Lower leg skin (tissue), 4 donors: Measurements from ENCODE around the gene USP10. TPM values are rescaled to one million over a fixed set of nuclear protein-coding genes. Genes with fewer than 3 reads are reported as not detected.

Source experiments
- DNase-seq, 2 donors: peaks; one replicate each; pipeline ENCODE4 v3.0.0-alpha.2; 2019; ENCODE audit warnings: low spot score in 2 of 2
- H3K4me3 ChIP-seq: fragments of 200-600 bp; sonication (generic); 2 replicates; pipeline ENCODE4 v1.5.1; 2017; ENCODE audit warnings: mild to moderate bottlenecking, low read depth; ENCODE audit not compliant: poor library complexity, severe bottlenecking
- CTCF ChIP-seq, 3 donors: fragments of 450-650 bp; IDR thresholded peaks; one replicate each; pipeline ENCODE4 v1.5.1; 2016; ENCODE audit warnings: antibody characterized with exemption in 3 of 3, mild to moderate bottlenecking in 3 of 3, moderate library complexity in 2 of 3
- POLR2A ChIP-seq, 2 donors: fragments of 450-650 bp; IDR thresholded peaks; one replicate each; pipeline ENCODE4 v1.6.1; 2016 to 2017; ENCODE audit warnings: antibody characterized with exemption in 2 of 2, mild to moderate bottlenecking in 1 of 2, moderate library complexity in 1 of 2
- WGBS, 2 donors: methylation state at CpG; one replicate each; pipeline ENCODE4 v1.1.5; 2018; 5-methylcytosine and 5-hydroxymethylcytosine counted together
- intact Hi-C: fragments of 100-400 bp; cut with DNase I; formaldehyde crosslinking; loops from one replicate; pipeline ENCODE4 v1.15.0; 2023; ENCODE audit warnings: low total_unique reads
- total RNA-seq, 4 donors: library from RNA; depleted of rRNA; stranded (reverse); fragments of >200 nt; gene quantifications; one replicate each; pipeline ENCODE4 v1.1.0, GENCODE V29; 2016

USP10 gene
- total RNA-seq, 4 donors from 2014 or later: 54.3 to 69.0 (median 60.7) TPM

DNA sequence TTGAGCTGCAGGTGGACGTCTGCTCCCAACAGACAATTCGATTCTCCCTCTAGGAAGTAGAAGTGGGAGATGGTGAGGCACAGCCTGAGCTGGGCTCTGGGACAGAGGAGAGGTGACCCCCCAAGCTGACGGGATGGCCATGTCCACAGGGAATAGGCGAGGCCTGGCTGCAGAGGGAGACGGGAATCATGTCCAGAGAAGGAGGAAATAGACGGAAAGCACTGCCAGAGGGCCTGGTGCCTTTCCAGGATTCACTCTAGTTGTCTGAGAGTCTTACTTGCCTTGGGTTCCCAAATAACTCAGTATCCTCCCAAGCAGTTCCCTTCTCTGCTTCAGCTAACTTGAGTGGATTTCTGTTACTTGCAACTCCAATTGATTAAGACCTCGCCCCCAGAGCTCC is 115.7 kb downstream of the USP10 start:
- no peak for DNase-seq
- no peak for TF ChIP-seq CTCF (IDR thresholded peaks at IDR 0.05)
- TF ChIP-seq POLR2A (IDR thresholded peaks at IDR 0.05): no peak
- WGBS, 2 donors: 55 to 62% methylated on average over 7 of the region's 7 CpGs
- H3K4me3 ChIP-seq: no peak overlapping the region
- intact Hi-C loops: no loop called here

DNA sequence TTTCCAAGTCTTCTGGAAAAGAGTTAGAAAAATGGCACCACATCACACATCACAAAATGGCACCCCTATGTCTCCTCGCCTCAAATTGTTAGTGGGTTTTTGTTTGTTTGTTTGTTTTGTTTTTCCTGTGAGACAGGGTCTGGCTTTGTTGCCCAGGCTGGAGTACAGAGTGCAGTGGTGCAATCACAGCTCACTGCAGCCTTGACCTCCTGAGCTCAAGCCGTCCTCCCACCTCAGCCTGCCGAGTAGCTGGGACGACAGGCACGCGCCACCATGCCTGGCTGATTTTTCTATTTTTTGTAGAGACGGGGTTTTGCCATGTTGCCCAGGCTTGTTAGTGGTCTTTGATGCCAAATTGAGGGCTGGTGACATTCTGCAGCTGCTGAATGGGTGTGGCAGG is 116.2 kb downstream of the USP10 start:
- DNase-seq: no peak
- TF ChIP-seq POLR2A (IDR thresholded peaks at IDR 0.05) (no peak), CTCF (IDR thresholded peaks at IDR 0.05) (no peak)
- WGBS, 2 donors: 70 to 74% methylated on average over 7 of the region's 7 CpGs
- intact Hi-C loops: no loop called here
- H3K4me3 ChIP-seq: no peak overlapping the region

DNA sequence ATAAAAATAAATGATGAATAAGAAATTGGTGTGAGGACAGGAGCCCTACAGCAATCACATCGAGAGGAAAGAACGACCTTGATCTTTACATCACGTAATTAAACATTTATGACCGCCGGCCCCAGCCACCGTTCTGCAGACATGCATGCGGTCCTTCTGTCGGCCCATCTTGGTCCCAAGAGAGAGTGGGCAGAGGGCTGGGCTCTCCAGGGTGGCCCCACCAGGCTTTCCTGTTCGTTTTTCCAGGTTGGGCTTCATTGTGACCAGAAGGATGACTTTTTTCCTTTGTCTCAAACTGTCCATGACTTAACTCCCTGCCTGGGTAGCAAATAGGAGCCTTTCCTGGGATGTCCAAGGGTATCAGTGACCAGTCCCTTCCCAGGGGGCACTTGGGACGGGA is 116.7 kb downstream of the USP10 start:
- intact Hi-C loops: no loop called here
- WGBS, 2 donors: 77 to 87% methylated on average over 10 of the region's 10 CpGs
- TF ChIP-seq POLR2A (IDR thresholded peaks at IDR 0.05): no peak
- no peak for TF ChIP-seq CTCF (IDR thresholded peaks at IDR 0.05)
- no peak for DNase-seq
- no peak overlapping the region for H3K4me3 ChIP-seq

DNA sequence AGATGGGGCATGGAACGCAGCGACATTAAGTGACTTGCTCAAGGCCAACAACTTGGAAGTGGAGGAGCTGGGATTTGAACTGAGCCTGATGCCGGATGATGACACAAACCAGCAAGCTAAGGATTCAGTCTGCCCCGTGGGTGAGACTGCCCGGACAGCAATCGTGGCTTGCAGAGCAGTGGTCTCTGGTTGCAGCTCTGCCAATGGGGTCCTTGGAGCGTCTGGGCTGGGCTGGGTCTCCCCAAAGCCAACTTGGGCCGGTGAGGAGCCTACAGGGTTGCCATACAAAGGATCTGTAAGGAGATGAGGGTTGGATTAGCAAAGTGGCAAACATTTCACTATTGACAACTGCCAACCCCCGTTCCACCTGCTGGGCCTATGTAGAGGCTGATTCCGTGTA is 117.4 kb downstream of the USP10 start:
- 90 to 94% methylated on average over 10 of the region's 10 CpGs for WGBS, 2 donors
- DNase-seq: no peak
- no peak overlapping the region for H3K4me3 ChIP-seq
- intact Hi-C loops: no loop called here
- no peak for TF ChIP-seq POLR2A (IDR thresholded peaks at IDR 0.05)
- no peak for TF ChIP-seq CTCF (IDR thresholded peaks at IDR 0.05)

- intact Hi-C loops: no loop called here
- no peak for DNase-seq
- H3K4me3 ChIP-seq: no peak overlapping the region
- TF ChIP-seq POLR2A (IDR thresholded peaks at IDR 0.05) (no peak), CTCF (IDR thresholded peaks at IDR 0.05) (no peak)
- 74 to 81% methylated on average over 2 of the region's 2 CpGs for WGBS, 2 donors
These were observed 117.8 kb downstream of the USP10 start for GRCh38 chr16:84817613-84818012.

DNA sequence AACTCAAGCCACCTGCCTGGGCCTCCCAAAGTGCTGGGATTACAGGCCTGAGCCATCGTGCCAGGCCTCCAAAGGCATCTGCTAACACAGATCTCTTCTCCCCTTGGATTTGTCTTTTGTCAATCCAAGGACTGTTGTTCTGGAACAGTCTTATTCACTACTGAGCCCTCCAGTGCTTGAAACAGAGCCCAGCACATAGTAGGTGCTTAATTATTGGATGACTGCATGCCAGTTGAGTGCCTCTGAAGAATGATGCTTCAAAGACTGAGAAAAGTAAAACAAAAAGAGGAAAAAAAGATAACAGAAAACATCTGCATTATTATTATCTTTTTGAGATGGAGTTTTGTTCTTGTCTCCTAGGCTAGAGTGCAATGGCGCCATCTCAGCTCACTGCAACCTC is 118.3 kb downstream of the USP10 start:
- no peak overlapping the region for H3K4me3 ChIP-seq
- WGBS, 2 donors: 81 to 86% methylated on average over 2 of the region's 2 CpGs
- no peak for DNase-seq
- intact Hi-C loops: no loop called here
- TF ChIP-seq POLR2A (IDR thresholded peaks at IDR 0.05) (no peak), CTCF (IDR thresholded peaks at IDR 0.05) (no peak)
